ENCODE results near the gene DPYSL3. TPM values are rescaled to one million over a fixed set of nuclear protein-coding genes. Genes with fewer than 3 reads are reported as not detected.

Gene DPYSL3
- total RNA-seq, 1 donor from 2014 or later, result 42.4 TPM

- no peak for TF ChIP-seq CTCF (IDR thresholded peaks at IDR 0.05; ENCODE audit: insufficient read depth, low read length, poor library complexity, severe bottlenecking)
- Histone ChIP-seq H3K27me3 (ENCODE audit: control insufficient read depth, insufficient read depth, low read length) (no peaks in the 10 kb centered on the region), H3K4me3 (ENCODE audit: low read depth, low read length) (no peak overlapping the region), H3K36me3 (ENCODE audit: control insufficient read depth, insufficient read depth, low read length) (no peaks in the 10 kb centered on the region)
- no peak for DNase-seq (ENCODE audit: low read depth)
These were observed 10.6 kb upstream of the DPYSL3 start for GRCh38 chr5:147520450-147520849.

GRCh38 chr5:147519380-147519779 lies 9.5 kb upstream of the DPYSL3 start:
- H3K4me3 ChIP-seq (ENCODE audit: low read depth, low read length), result no peak overlapping the region
- no peaks in the 10 kb centered on the region for H3K36me3 ChIP-seq (ENCODE audit: control insufficient read depth, insufficient read depth, low read length)
- TF ChIP-seq CTCF (IDR thresholded peaks at IDR 0.05; ENCODE audit: insufficient read depth, low read length, poor library complexity, severe bottlenecking), result no peak
- no peak for DNase-seq (ENCODE audit: low read depth)
- no peaks in the 10 kb centered on the region for H3K27me3 ChIP-seq (ENCODE audit: control insufficient read depth, insufficient read depth, low read length)

- TF ChIP-seq CTCF (IDR thresholded peaks at IDR 0.05; ENCODE audit: insufficient read depth, low read length, poor library complexity, severe bottlenecking), result no peak
- Histone ChIP-seq H3K36me3 (ENCODE audit: control insufficient read depth, insufficient read depth, low read length) (no peaks in the 10 kb centered on the region), H3K4me3 (ENCODE audit: low read depth, low read length) (no peak overlapping the region), H3K27me3 (ENCODE audit: control insufficient read depth, insufficient read depth, low read length) (no peaks in the 10 kb centered on the region)
- no peak for DNase-seq (ENCODE audit: low read depth)
These were observed 7.5 kb upstream of the DPYSL3 start for GRCh38 chr5:147517383-147517782.

GRCh38 chr5:147515269-147515668 lies 5.4 kb upstream of the DPYSL3 start:
- no peaks in the 10 kb centered on the region for H3K36me3 ChIP-seq (ENCODE audit: control insufficient read depth, insufficient read depth, low read length)
- DNase-seq (ENCODE audit: low read depth), result no peak
- no peak overlapping the region for H3K4me3 ChIP-seq (ENCODE audit: low read depth, low read length)
- no peak for TF ChIP-seq CTCF (IDR thresholded peaks at IDR 0.05; ENCODE audit: insufficient read depth, low read length, poor library complexity, severe bottlenecking)
- no peaks in the 10 kb centered on the region for H3K27me3 ChIP-seq (ENCODE audit: control insufficient read depth, insufficient read depth, low read length)

- no peaks in the 10 kb centered on the region for H3K36me3 ChIP-seq (ENCODE audit: control insufficient read depth, insufficient read depth, low read length)
- no peak overlapping the region for H3K4me3 ChIP-seq (ENCODE audit: low read depth, low read length)
- no peaks in the 10 kb centered on the region for H3K27me3 ChIP-seq (ENCODE audit: control insufficient read depth, insufficient read depth, low read length)
- no peak for TF ChIP-seq CTCF (IDR thresholded peaks at IDR 0.05; ENCODE audit: insufficient read depth, low read length, poor library complexity, severe bottlenecking)
- no peak for DNase-seq (ENCODE audit: low read depth)
These were observed 3.0 kb upstream of the DPYSL3 start for GRCh38 chr5:147512659-147513379.

GRCh38 chr5:147510885-147511284 lies 1.0 kb upstream of the DPYSL3 start:
- no peaks in the 10 kb centered on the region for H3K36me3 ChIP-seq (ENCODE audit: control insufficient read depth, insufficient read depth, low read length)
- no peaks in the 10 kb centered on the region for H3K27me3 ChIP-seq (ENCODE audit: control insufficient read depth, insufficient read depth, low read length)
- DNase-seq (ENCODE audit: low read depth), result no peak
- no peak overlapping the region for H3K4me3 ChIP-seq (ENCODE audit: low read depth, low read length)
- TF ChIP-seq CTCF (IDR thresholded peaks at IDR 0.05; ENCODE audit: insufficient read depth, low read length, poor library complexity, severe bottlenecking), result no peak

Data from kidney epithelial cell (primary cell).